Fibroblast of mammary gland (primary cell): ENCODE measurements around the gene BLMH.

Experiments used
- DNase-seq: peaks from one replicate; pipeline ENCODE4 v3.0.0-alpha.2; 2010; ENCODE audit warnings: low read depth
- H3K4me3 ChIP-seq: 2 replicates; pipeline ENCODE4 v1.5.1; 2011; ENCODE audit warnings: low read depth, mild to moderate bottlenecking, low read length, moderate library complexity; ENCODE audit not compliant: control insufficient read depth
- CTCF ChIP-seq: conservative IDR thresholded peaks from 2 replicates; pipeline ENCODE4 v1.5.1; 2011; ENCODE audit warnings: low read depth, low read length, inconsistent platforms; ENCODE audit not compliant: control insufficient read depth, insufficient read depth

Gene BLMH

GRCh38 chr17:30254150-30254549 is 37.6 kb downstream of the BLMH start:
- H3K4me3 ChIP-seq: no peak overlapping the region
- no peak for DNase-seq
- TF ChIP-seq CTCF: no peak

GRCh38 chr17:30253312-30253711 is 38.4 kb downstream of the BLMH start:
- TF ChIP-seq CTCF: no peak
- no peak overlapping the region for H3K4me3 ChIP-seq
- DNase-seq: no peak

- no peak for TF ChIP-seq CTCF
- DNase-seq: no peak
- no peak overlapping the region for H3K4me3 ChIP-seq
Observed at GRCh38 chr17:30251931-30252330, 39.8 kb downstream of the BLMH start.

GRCh38 chr17:30249460-30249859 is 42.3 kb downstream of the BLMH start:
- TF ChIP-seq CTCF: no peak
- no peak for DNase-seq
- no peak overlapping the region for H3K4me3 ChIP-seq

- H3K4me3 ChIP-seq: no peak overlapping the region
- no peak for DNase-seq
- TF ChIP-seq CTCF: no peak
Observed at GRCh38 chr17:30248786-30249185, 43.0 kb downstream of the BLMH start.

- TF ChIP-seq CTCF: no peak
- no peak for DNase-seq
- H3K4me3 ChIP-seq: no peak overlapping the region
Observed at GRCh38 chr17:30246460-30246859, 45.3 kb downstream of the BLMH start.

- TF ChIP-seq CTCF: no peak
- DNase-seq: peak; percentile 85
- no peak overlapping the region for H3K4me3 ChIP-seq
Observed at GRCh38 chr17:30244853-30245385, 46.8 kb downstream of the BLMH start.
